GM18507 (cell line): ENCODE measurements around the gene SEMA4F.
"Not testable (repeated sequence)": the region's sequence is repeated elsewhere in the genome, so short reads cannot be mapped to it uniquely, and the experiment has no call there.

Source experiments
- DNase-seq: peaks from one replicate; pipeline ENCODE4 v3.0.0; 2011; ENCODE audit warnings: low read depth; ENCODE audit not compliant: insufficient read length; ENCODE audit errors: extremely low spot score
- FAIRE-seq: peaks from 2 replicates; lab custom pipeline; 2011; peaks lifted over from hg19 to GRCh38; lab: Jason Lieb, UNC

The SEMA4F gene, protein sequence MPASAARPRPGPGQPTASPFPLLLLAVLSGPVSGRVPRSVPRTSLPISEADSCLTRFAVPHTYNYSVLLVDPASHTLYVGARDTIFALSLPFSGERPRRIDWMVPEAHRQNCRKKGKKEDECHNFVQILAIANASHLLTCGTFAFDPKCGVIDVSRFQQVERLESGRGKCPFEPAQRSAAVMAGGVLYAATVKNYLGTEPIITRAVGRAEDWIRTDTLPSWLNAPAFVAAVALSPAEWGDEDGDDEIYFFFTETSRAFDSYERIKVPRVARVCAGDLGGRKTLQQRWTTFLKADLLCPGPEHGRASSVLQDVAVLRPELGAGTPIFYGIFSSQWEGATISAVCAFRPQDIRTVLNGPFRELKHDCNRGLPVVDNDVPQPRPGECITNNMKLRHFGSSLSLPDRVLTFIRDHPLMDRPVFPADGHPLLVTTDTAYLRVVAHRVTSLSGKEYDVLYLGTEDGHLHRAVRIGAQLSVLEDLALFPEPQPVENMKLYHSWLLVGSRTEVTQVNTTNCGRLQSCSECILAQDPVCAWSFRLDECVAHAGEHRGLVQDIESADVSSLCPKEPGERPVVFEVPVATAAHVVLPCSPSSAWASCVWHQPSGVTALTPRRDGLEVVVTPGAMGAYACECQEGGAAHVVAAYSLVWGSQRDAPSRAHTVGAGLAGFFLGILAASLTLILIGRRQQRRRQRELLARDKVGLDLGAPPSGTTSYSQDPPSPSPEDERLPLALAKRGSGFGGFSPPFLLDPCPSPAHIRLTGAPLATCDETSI

DNA sequence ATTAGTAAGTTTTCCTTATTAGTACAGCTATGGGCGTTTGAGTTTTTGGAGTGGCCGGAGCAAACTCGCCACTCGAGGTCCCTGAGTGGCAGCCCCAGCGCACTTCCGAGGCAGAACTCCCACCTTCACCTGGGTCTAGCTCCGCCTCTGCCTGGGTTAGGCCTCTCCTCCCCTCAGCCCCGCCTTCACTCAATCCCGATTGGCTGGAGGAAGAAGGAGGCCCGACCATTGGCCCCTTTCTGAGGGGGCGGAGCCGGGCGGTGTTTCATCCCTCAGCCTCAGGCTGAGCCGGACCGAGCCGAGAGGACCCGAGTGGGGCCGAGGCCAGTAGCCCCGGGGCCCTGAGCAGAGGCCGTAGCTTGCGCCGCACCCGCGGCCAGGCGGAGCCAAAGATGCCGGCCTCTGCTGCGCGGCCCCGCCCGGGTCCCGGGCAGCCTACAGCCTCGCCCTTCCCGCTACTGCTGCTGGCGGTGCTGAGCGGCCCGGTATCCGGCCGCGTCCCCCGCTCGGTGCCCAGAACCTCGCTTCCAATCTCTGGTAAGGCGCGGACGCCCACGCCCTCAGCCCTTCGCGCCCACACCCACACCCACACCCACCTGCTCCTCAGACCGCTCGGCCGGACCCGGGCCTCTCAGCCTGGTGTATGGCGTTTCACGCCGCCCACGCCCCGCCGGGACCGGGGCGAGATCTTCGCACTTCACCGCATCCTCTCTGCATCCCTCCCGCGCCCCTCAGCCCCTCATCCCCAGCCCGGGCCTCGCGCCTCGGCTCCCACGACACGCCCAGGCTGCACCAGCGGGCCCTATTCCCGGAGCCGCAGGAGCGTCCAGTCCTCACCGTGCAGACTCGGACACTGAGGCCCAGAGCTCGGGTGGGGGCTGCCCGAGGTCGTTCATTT is at the start of gene SEMA4F:
Gene SEMA4F, plus strand, starts transcription at position 263 of the 898 bp plus-strand sequence. Its CDS starts 130 bp downstream, at position 393.
- FAIRE-seq, result peak; percentile 97

DNA sequence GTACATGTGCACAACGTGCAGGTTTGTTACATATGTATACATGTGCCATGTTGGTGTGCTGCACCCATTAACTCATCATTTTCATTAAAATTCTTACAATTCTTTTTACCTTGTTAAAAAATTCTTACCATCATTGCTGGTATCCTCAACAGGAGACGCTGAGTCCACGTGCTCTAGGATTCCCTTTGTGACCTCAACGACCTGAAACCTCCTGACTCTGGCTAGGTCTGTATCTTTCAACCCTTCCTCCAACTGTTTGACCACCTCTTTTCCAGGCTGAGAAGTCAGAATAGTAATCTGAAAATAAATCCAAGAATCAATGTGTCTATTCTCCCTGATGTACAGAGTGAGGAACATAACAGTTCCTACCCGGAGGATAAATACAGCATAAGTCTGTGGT is 47.1 kb upstream of the SEMA4F start:
- FAIRE-seq (no peak), DNase-seq (no peak)

More for the DNA sequence above, at the start of gene SEMA4F:
- DNase-seq, result peak; percentile 97

DNA sequence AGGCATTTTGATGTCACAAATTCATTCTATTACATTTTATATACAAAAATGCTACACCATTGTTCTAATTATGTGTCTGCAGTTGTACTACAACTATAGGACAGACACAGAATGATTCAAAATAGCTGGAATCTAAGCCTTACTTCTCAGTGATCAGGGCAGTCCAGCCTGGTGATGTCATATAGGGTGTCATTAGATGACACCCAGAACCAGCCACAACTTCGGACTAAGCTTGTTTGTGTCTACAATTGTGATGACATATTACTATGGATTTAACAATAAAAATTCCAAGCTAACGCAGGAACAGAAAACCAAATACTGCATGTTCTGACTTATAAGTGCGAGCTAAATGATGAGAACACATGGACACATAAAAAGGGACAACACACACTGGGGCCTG is 36.9 kb upstream of the SEMA4F start:
- FAIRE-seq (no peak), DNase-seq (no peak)

DNA sequence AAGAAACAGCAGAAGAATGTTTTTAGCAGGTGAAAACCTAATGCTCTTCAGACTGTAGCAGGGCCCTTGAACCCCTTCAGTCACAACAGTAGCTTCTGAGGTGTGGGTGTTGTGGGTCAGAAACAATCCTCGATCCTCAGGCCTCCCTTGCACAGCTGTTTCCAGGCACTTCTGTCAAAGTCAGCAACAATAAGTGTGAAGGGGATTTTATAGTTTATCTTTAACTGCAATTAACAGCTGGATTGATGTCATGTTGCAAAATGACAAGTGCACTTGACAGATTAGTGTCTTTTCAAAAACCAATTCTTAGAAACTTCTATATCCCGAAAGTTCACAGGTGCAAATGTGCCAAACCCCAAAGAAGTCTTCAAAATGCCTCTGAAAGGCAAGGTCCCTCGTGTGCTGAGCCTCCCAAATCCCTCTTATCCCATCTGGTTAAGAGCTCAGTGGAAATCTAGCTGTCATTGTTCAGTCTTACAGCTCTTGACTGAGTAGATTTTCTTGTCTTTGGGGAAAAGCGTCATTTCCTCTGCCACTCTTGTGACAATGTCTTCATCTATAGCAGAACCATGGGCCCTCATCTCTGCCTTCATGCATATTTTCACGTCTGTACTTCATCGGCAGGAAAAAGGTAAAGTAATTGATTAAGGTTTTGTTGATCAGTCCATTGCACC is 35.5 kb upstream of the SEMA4F start:
- peak; percentile 5 for FAIRE-seq
- DNase-seq, result no peak

DNA sequence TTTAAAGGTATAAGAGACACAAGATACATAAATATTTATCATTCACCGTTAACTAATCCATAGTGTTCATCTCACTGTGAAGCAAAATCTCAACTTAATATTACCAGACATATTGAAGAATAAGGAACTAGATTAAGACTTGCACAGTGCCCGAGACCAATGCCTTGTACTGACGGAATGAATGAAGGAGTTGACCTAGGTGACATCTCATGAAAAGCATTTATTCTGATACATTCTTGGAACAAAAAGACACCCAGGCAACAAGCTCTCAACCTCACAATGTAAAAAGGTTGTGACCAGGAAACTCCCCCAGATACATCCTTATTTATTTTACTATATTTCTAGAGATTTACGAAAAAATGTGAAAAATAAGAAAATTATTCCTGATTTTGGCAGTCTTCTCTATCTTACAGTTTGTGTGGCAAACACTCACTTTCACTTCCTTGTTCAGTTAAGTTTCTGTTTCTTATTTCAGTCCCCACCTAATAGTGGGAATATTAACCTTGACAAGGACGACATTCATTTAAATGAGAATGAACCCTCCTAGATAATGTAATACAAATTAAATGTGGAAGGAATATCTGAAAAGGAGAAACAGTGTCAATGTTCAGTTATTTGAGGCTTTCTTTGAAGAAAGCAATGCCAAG is 34.3 kb upstream of the SEMA4F start:
- no peak for DNase-seq
- FAIRE-seq, result peak; percentile 87

DNA sequence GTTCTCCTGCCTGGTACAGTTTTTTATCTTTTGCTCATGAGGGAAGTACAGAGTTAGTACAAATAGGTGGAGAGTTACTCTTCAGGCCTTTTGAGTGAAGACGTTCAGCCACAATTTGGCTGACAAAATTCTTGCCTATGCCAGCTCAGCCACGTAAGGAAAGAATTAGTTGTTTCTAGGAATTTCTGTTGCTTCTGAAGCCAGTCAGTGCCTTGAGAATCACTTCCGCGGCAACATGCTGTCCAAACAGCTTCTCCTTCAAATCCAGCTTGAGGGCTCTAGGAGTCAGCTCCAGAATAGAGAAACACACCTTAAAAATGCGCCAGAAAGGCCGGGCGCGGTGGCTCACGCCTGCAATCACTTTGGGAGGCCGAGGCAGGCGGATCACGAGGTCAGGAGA is 33.4 kb upstream of the SEMA4F start:
- DNase-seq (no peak), FAIRE-seq (no peak)

DNA sequence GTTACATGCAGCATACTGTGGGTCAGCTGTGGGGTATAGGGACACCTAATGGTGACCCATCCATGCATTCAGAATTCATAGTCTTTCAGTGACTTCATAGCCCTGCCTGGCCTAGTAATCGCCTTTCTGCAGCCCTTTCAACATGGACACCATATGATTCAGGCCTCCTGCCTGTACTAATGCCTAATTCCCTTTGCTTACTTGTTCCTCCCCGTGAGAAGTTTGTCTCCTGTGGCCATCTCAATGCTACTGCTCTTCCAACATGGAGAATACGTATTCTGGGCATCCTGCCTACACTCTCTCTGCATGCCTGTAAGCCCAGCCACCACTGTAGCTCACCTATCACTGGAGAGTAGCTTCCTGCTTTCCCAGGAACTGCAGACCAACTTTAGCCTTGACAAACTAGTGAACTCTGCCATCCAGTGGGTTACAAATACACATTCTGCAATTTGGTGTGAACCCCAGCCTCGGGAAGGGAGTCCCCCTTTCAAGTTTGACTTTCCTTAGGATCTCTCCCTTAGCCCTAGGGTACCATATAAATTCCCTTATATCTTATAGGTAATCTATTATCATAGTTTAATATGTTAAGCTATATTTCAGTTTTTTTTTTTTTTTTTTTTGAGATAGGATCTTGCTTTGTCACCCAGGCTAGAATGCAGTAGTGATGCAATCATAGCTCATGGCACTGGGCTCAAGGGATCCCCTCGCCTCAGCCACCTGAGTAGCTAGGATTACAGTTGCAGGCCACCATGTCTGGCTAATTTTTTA is 28.2 kb upstream of the SEMA4F start:
- no peak for DNase-seq
- FAIRE-seq, result no peak

DNA sequence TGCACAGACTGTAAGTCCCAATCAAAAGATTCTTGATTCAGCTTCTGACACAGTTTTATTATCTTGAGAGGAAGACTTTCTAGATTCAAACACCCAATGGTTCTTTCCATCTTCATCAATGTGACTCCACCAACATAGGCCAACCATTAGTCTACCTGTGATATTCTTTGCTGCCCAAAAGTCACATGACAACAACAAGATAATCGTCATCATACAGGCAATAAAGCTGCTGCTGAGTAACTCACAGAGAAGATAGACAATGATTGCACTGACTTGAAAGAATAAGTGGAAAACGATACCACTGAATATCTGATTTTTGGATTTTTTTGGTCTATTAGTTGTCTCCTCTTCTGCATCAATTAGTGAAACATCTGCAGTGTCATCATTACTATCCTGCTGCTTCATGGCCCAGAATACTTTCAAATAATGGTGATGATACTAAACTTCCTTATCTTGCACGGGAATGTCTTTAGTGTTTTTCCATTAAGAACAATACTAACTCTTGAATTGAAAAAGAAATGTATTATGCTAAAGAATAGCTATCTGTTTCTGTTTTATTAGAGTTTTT is 25.4 kb upstream of the SEMA4F start:
- FAIRE-seq (no peak), DNase-seq (no peak)

DNA sequence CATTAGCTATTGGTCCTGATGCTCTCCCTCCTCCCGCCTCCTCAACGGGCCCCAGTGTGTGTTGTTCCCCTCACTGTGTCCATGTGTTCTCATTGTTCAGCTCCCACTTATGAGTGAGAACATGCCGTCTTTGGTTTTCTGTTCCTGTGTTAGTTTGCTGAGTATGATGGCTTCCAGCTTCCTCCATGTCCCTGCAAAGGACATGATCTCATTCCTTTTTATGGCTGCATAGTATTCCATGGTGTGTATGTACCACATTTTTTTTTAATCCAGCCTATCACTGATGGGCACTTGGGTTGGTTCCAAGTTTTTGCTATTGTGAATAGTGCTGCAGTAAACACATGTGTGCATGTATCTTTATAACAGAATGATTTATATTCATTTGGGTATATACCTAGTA is 23.6 kb upstream of the SEMA4F start:
- DNase-seq, FAIRE-seq: not testable (repeated sequence)

DNA sequence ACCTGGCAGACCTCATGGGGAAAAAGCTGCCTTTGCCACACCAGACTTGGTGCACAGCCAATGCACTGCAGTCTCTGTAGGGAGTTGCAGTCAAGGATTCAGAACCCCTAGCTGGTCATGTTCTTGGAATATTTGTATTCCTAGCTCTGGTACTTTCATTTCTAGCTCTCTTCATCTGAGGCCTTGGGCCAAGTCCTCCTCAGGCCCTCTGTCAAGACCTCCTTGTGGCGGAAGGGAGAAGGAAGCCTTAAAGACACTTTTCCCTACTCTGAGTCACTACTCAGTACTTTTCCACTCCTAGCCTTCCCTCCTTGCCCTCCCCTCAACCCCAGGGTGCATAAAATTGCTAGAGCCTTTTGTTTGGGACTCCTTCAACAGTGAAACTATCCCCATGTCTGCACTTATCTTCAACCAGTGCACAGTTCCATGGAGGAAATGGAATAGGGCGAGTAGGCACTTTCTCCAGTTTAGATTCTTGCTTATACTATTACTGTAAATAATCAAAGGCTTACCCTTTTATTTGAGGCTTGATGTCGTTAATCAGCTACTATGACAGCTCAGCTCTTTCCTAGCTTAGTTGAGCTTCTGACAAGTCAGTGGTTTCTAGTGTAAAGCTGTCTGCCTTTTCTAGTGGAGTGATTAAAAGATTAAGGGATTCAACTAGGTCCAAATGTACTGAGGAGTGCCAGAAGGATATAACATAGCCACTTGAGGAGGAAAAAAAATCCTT is 21.7 kb upstream of the SEMA4F start:
- FAIRE-seq, result no peak
- no peak for DNase-seq

DNA sequence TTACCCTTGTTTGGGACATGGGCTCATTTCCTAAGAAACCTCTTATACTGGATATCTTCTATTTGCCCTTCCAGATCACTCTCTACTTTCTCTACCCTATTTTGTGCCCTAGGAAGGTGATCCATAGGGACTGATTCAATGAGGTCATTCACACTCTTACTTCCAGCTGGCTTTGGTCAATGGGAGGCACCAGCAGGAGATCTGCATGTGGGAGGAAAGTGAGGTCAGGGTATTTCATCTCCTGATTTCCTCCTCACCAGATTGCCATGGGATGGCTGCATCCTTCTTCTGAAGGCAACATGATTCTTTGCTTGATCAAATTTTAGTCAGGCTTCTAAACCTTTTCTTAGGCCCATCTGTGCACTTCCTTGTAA is 21.1 kb upstream of the SEMA4F start:
- FAIRE-seq (no peak), DNase-seq (no peak)

DNA sequence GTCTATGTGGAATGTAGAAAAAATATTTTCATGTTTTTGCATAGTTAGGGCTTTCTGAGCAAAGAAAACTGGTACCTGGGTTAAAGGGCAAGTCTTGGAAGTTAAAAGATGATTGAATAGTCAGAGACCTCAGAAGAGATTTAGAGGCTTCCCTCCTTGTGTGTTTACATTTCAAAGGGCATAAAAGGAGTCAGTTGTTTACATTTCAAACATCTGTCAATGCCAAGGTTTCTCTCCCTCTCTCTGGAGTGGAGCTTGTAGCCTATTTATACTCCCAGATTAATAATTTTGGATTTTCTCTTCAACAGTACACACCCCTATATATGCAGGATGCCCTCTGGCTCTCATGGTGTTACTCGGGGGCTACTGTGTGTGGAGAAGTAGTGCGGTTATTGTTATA is 14.5 kb upstream of the SEMA4F start:
- FAIRE-seq (no peak), DNase-seq (no peak)

DNA sequence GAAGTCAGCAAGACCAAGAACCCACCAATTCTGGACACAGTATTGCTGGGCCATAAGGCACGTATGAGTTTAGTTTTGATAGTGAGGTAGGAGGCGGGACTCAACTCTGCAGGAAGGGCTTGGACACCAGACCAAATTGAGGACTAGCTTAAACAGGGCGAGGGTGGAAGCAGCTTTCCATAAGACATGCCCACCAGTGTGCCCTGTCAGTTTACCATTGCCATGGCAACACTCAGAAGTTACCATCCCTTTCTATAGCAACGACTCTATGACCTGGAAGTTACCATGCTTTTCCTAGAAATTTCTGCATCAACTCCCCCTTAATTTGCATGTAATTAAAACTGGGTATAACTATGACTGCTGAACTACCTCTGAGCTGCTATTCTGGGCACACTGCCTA is 8.7 kb upstream of the SEMA4F start:
- DNase-seq, result no peak
- no peak for FAIRE-seq

DNA sequence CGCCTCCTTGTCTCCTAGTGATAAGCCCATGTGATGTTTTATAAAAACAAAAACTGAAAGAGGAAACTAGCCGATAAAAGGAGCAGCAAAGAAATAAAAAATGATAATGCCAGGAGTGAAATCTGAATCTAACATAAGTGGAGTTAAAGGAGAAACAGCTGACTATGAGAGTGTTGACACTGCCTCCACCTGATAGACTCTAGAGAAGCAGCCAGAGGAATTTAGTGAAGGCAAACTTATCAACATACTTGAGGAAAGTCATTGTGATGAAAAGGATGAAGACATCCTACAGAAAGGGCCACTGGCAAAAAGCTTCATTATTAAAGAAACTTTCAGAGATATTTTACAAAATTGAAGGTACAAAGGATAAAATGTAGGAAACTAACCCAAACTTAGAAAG is 7.8 kb upstream of the SEMA4F start:
- FAIRE-seq, result no peak
- DNase-seq, result no peak

DNA sequence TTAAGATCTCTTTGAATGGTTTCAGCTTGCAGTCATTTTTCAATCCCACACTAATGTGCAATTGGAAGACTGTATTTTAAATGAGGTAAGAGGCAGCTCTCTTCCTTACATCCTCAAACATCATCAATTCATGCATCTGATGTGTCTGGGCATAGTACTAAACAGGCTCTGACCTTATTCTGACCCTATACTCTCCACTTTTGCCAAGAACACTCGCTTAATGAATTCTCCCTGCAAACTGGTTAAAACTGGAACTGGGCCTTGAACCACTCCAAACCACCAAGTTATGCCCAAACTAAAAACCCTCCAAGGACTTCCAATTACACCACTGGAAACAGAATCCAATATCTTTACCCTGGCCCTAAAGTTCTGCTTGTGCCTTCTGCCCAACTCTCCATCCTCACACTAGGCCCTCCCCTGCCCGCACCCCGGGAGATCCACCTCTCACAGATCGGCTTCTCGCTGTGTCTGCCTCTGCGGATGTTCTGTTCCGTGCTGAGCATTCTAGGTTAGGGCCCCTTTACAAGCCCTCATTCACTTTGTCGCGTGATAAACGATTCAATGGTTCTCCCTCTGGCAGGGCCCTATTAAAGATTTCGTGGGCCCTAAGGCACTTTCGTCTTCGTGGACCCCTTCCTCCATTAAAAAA is 7.1 kb upstream of the SEMA4F start:
- DNase-seq (no peak), FAIRE-seq (no peak)

DNA sequence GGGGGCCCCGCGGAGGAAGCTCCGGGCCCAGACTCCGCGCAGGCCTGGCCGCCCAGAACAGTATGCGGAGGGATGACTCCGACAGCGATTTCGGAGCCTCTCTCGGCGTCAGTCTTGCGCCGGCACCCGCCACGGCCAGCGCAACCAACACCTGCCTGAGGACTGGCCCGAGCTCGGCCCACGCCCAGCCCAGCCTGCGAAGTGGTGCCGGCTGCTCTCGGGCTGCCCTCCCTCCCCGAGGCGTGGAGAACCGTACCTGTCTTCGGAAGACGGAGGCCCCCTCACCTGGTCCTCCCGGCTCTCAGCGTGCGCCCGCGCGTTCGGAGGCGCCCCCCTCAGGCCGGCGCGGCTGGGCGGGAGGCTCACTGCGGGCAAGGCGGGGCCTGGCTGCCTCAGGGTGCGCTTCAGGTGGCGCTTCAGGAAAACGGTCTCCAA is 6.0 kb upstream of the SEMA4F start, which contains the start of gene M1AP:
Gene M1AP, minus strand, starts transcription at position 322 of the 435 bp plus-strand sequence. CDS start 8,055 bp downstream, outside the sequence.
- no peak for FAIRE-seq

DNA sequence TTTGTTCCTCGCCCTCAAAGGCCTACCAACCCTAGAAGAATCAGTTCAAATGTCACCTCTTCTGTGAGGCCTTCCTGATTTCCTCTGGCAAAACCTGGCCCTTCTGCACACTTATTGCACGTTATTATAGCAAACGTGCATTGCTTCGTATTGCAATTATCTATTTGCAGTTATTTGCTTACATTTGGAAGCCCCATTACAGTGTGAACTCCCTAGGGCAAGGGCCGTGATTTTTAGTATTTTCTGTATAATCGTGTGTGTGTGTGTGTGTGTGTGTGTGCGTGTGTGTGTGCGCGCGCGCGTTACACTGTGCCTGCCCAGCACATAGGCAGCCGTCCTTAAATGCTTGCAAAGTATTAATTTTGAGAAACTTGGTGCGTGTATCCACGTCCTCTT is 460 bp upstream of the SEMA4F start:
- DNase-seq, result no peak
- FAIRE-seq, result no peak

More for the DNA sequence above, 6.0 kb upstream of the SEMA4F start, which contains the start of gene M1AP:
- no peak for DNase-seq
